Psoas muscle (tissue), 8 donors: Measurements from ENCODE around the gene DLGAP1. TPM values are rescaled to one million over a fixed set of nuclear protein-coding genes. Genes with fewer than 3 reads are reported as not detected.

Source experiments
- ATAC-seq, 4 donors: fragments of 200-7000 bp; cut with Tn5 transposase; one replicate each; pipeline ENCODE4 v1.9.1; 2020; ENCODE audit warnings: moderate library complexity in 3 of 4, mild to moderate bottlenecking in 2 of 4
- DNase-seq, 2 donors: peaks; one replicate each; pipeline ENCODE4 v3.0.0-alpha.2; 2020
- H3K27ac ChIP-seq: fragments of 200-600 bp; one replicate; pipeline ENCODE4 v1.8.0; 2022
- H3K27me3 ChIP-seq, 3 donors: fragments of 200-600 bp in 1 of 3; one replicate each; pipeline versions ENCODE4 v1.6.1 to v1.8.0; 2013 to 2022; ENCODE audit warnings: low read length in 2 of 3, mild to moderate bottlenecking in 2 of 3, moderate library complexity in 1 of 3; ENCODE audit not compliant: insufficient read depth in 3 of 3
- H3K36me3 ChIP-seq, 2 donors: fragments of 200-600 bp in 1 of 2; one replicate each; pipeline versions ENCODE4 v1.6.1 to v1.8.0; 2013 to 2022; ENCODE audit warnings: low read depth in 1 of 2, mild to moderate bottlenecking in 1 of 2, moderate library complexity in 1 of 2; ENCODE audit not compliant: insufficient read depth in 1 of 2
- H3K4me1 ChIP-seq: fragments of 200-600 bp; one replicate; pipeline ENCODE4 v1.8.0; 2022
- H3K4me3 ChIP-seq: fragments of 200-600 bp; one replicate; pipeline ENCODE4 v1.8.0; 2022; ENCODE audit warnings: mild to moderate bottlenecking
- H3K9me3 ChIP-seq: fragments of 200-600 bp; one replicate; pipeline ENCODE4 v1.8.0; 2022
- WGBS, 3 donors: extraction: QIAGEN DNeasy Blood & Tissue Kit; methylation state at CpG; one replicate each; pipeline versions ENCODE4 v1.1.6 to v1.1.7; 2013; 5-methylcytosine and 5-hydroxymethylcytosine counted together
- intact Hi-C, 2 donors: fragments of 100-400 bp; cut with DNase I; formaldehyde crosslinking; loops; one replicate each; pipeline versions ENCODE4 v1.11.0 to v1.14.2; 2022
- polyA plus RNA-seq, 3 donors: library from polyadenylated mRNA; stranded (reverse); fragments of 200-250 nt; gene quantifications; one replicate each; pipeline ENCODE4 v1.2.3, GENCODE V29; 2013
- total RNA-seq, 4 donors: library from RNA; stranded (reverse); fragmentation: NEBNext Ultra II Directional in 2 of 4; extraction: Animal tissue kit (Norgen Biotek cat#: 25700) in 2 of 4; gene quantifications; one replicate each; pipeline versions ENCODE4 v1.2.1 to v1.2.4, GENCODE V29; 2021 to 2023
- TF ChIP-seq, protein P1 (sequence below): fragments of 200-600 bp; IDR thresholded peaks from one replicate; pipeline ENCODE4 v1.8.0; 2022; ENCODE audit warnings: antibody characterized with exemption
- donor health status: healthy with polysubstance abuse.
- donor health status: DM: no; HTN: no; CAD: no; lungs with moderate emphysema.
- donor health status: Bipolar disorder and iron deficiency.
- donor health status: healthy.
- donor health status: DM: yes; HTN: yes; CAD: no.
- donor health status: DM: no; HTN: no; CAD: no.
- donor health status: DM: no; HTN: no; CAD: no.
- donor health status: DM: yes; HTN: yes; CAD: no.

The DLGAP1 gene
- total and polyA plus RNA-seq, 7 donors, result 0.09 to 0.26 (median 0.16) TPM; not detected in 1

GRCh38 chr18:3864669-3865298 lies 590.3 kb downstream of the DLGAP1 start:
- Histone ChIP-seq H3K27ac (no peak overlapping the region), H3K4me3 (no peak overlapping the region), H3K4me1 (no peaks in the 10 kb centered on the region), H3K36me3 (no peaks in the 10 kb centered on the region), H3K9me3 (no peaks in the 10 kb centered on the region), H3K27me3 (no peaks in the 10 kb centered on the region)
- intact Hi-C loops, result loop anchor here in 1 of 2 donors (5.0 kb wide), 1 partner anchor 92 kb away; no protein-coding TSS in a partner anchor
- DNase-seq (no peak), ATAC-seq (no peak)
- TF ChIP-seq, protein P1, sequence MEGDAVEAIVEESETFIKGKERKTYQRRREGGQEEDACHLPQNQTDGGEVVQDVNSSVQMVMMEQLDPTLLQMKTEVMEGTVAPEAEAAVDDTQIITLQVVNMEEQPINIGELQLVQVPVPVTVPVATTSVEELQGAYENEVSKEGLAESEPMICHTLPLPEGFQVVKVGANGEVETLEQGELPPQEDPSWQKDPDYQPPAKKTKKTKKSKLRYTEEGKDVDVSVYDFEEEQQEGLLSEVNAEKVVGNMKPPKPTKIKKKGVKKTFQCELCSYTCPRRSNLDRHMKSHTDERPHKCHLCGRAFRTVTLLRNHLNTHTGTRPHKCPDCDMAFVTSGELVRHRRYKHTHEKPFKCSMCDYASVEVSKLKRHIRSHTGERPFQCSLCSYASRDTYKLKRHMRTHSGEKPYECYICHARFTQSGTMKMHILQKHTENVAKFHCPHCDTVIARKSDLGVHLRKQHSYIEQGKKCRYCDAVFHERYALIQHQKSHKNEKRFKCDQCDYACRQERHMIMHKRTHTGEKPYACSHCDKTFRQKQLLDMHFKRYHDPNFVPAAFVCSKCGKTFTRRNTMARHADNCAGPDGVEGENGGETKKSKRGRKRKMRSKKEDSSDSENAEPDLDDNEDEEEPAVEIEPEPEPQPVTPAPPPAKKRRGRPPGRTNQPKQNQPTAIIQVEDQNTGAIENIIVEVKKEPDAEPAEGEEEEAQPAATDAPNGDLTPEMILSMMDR, result no peak
- 91 to 96% (median 93%) methylated on average over 4 of the region's 4 CpGs for WGBS, 3 donors

GRCh38 chr18:3863593-3863992 lies 591.5 kb downstream of the DLGAP1 start:
- Histone ChIP-seq H3K27me3 (no peaks in the 10 kb centered on the region), H3K4me1 (no peaks in the 10 kb centered on the region), H3K36me3 (no peaks in the 10 kb centered on the region), H3K4me3 (no peak overlapping the region), H3K9me3 (no peaks in the 10 kb centered on the region), H3K27ac (no peak overlapping the region)
- TF ChIP-seq, protein P1, result no peak
- no peak for DNase-seq
- intact Hi-C loops, result no loop called here
- no peak for ATAC-seq
- WGBS, 3 donors, result 68 to 72% (median 69%) methylated on average over 4 of the region's 4 CpGs

GRCh38 chr18:3863006-3863405 lies 592.1 kb downstream of the DLGAP1 start:
- no peak for ATAC-seq
- WGBS, 3 donors, result 71 to 78% (median 74%) methylated on average over 4 of the region's 4 CpGs
- DNase-seq, result no peak
- Histone ChIP-seq H3K27ac (no peak overlapping the region), H3K9me3 (no peaks in the 10 kb centered on the region), H3K36me3 (no peaks in the 10 kb centered on the region), H3K4me3 (no peak overlapping the region), H3K27me3 (no peaks in the 10 kb centered on the region), H3K4me1 (no peaks in the 10 kb centered on the region)
- TF ChIP-seq, protein P1, result no peak
- intact Hi-C loops, result no loop called here

GRCh38 chr18:3861495-3861894 lies 593.6 kb downstream of the DLGAP1 start:
- H3K27me3 ChIP-seq, result no peaks in the 10 kb centered on the region
- H3K4me3 ChIP-seq, result no peak overlapping the region
- H3K9me3 ChIP-seq, result no peaks in the 10 kb centered on the region
- intact Hi-C loops, result no loop called here
- no peak overlapping the region for H3K27ac ChIP-seq
- no peaks in the 10 kb centered on the region for H3K4me1 ChIP-seq
- 86 to 96% (median 91%) methylated on average over 1 of the region's 1 CpG for WGBS, 3 donors
- DNase-seq (no peak), ATAC-seq (no peak)
- TF ChIP-seq, protein P1, result no peak
- H3K36me3 ChIP-seq, result no peaks in the 10 kb centered on the region

DNA sequence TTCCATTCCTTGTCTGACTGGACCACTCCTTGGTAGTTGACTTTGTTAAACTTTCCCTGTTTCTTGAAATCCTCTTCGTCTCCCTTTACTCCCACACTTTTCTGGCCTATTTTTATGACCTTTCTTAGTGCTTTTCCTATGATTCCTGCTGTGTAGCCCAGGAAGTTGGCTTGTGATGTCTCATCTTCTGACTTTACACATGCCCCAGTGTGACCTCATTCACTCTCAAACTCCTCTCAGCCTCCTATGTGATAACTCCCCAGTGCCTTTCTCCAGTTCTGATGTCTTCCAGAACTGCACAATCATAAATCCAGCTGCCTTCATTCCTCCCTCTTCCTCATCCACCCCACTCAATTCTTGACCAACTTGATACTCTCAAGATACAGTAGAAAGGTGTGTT lies 597.6 kb downstream of the DLGAP1 start:
- no peaks in the 10 kb centered on the region for H3K4me1 ChIP-seq
- no peak overlapping the region for H3K4me3 ChIP-seq
- TF ChIP-seq, protein P1, result no peak
- H3K27me3 ChIP-seq, result no peaks in the 10 kb centered on the region
- WGBS, 3 donors, result 38 to 79% (median 66%) methylated on average over 1 of the region's 1 CpG
- intact Hi-C loops, result no loop called here
- no peaks in the 10 kb centered on the region for H3K9me3 ChIP-seq
- ATAC-seq (no peak), DNase-seq (no peak)
- H3K27ac ChIP-seq, result no peak overlapping the region
- H3K36me3 ChIP-seq, result no peaks in the 10 kb centered on the region
